ENCODE measurements around the gene PHYKPL. TPM values are rescaled to one million over a fixed set of nuclear protein-coding genes. Genes with fewer than 3 reads are reported as not detected.

Gene PHYKPL
- total RNA-seq, 1 experiment from 2014 or later: 41.7 TPM

DNA sequence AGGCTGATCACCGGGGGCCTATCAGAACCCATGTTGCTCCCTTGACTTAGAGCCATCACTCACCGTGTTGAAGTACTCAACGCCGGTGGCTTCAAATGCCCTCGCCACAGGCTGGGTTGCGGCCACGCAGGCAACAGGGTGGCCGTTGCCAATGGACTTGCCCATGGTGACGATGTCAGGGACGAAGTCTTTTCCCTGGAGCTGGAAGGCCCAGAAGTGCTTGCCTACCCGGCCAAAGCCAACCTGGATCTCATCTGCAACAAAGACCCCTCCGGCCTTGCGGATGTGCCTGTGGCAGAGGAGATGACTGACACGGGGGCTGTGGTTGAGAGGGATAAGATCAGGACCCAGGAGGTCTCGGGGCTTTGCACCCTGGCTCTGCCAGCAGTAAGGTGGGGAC lies 10.3 kb downstream of the PHYKPL start:
- peaks cover 3% of the 10 kb centered on the region for H3K9me3 Mint-ChIP-seq
- H3K27ac Mint-ChIP-seq: no peak overlapping the region
- ATAC-seq: no peak
- peaks cover 18% of the 10 kb centered on the region for H3K4me1 Mint-ChIP-seq
- no peak overlapping the region for H3K4me3 Mint-ChIP-seq
- H3K27me3 Mint-ChIP-seq (ENCODE audit: low read depth): 0 out of 2 replicates have a peak, but pooled peaks cover 2% of the 10 kb centered on the region
- peaks cover 41% of the 10 kb centered on the region for H3K36me3 Mint-ChIP-seq
- ChIA-PET CTCF (no interaction called here), POLR2A (no interaction called here)
- DNase-seq (ENCODE audit: low spot score): no peak
- TF ChIP-seq TCF7 (CRISPR knock-in tag; IDR thresholded peaks at IDR 0.05; ENCODE audit: low read depth): no peak
- TF ChIP-seq SOX15 (CRISPR knock-in tag; IDR thresholded peaks at IDR 0.05): no peak
- TF ChIP-seq JAZF1 (CRISPR knock-in tag; IDR thresholded peaks at IDR 0.05): no peak
- TF ChIP-seq, protein P1, sequence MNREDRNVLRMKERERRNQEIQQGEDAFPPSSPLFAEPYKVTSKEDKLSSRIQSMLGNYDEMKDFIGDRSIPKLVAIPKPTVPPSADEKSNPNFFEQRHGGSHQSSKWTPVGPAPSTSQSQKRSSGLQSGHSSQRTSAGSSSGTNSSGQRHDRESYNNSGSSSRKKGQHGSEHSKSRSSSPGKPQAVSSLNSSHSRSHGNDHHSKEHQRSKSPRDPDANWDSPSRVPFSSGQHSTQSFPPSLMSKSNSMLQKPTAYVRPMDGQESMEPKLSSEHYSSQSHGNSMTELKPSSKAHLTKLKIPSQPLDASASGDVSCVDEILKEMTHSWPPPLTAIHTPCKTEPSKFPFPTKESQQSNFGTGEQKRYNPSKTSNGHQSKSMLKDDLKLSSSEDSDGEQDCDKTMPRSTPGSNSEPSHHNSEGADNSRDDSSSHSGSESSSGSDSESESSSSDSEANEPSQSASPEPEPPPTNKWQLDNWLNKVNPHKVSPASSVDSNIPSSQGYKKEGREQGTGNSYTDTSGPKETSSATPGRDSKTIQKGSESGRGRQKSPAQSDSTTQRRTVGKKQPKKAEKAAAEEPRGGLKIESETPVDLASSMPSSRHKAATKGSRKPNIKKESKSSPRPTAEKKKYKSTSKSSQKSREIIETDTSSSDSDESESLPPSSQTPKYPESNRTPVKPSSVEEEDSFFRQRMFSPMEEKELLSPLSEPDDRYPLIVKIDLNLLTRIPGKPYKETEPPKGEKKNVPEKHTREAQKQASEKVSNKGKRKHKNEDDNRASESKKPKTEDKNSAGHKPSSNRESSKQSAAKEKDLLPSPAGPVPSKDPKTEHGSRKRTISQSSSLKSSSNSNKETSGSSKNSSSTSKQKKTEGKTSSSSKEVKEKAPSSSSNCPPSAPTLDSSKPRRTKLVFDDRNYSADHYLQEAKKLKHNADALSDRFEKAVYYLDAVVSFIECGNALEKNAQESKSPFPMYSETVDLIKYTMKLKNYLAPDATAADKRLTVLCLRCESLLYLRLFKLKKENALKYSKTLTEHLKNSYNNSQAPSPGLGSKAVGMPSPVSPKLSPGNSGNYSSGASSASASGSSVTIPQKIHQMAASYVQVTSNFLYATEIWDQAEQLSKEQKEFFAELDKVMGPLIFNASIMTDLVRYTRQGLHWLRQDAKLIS (CRISPR knock-in tag; IDR thresholded peaks at IDR 0.05; ENCODE audit: borderline replicate concordance): no peak
- no peak for TF ChIP-seq NR1H2 (CRISPR knock-in tag; IDR thresholded peaks at IDR 0.05)
- TF ChIP-seq ELF4 (CRISPR knock-in tag; IDR thresholded peaks at IDR 0.05; ENCODE audit: low read depth): no peak
- TF ChIP-seq, protein P2, sequence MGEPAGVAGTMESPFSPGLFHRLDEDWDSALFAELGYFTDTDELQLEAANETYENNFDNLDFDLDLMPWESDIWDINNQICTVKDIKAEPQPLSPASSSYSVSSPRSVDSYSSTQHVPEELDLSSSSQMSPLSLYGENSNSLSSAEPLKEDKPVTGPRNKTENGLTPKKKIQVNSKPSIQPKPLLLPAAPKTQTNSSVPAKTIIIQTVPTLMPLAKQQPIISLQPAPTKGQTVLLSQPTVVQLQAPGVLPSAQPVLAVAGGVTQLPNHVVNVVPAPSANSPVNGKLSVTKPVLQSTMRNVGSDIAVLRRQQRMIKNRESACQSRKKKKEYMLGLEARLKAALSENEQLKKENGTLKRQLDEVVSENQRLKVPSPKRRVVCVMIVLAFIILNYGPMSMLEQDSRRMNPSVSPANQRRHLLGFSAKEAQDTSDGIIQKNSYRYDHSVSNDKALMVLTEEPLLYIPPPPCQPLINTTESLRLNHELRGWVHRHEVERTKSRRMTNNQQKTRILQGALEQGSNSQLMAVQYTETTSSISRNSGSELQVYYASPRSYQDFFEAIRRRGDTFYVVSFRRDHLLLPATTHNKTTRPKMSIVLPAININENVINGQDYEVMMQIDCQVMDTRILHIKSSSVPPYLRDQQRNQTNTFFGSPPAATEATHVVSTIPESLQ (CRISPR knock-in tag; IDR thresholded peaks at IDR 0.05): no peak
- no peak for TF ChIP-seq MXD4 (CRISPR knock-in tag; IDR thresholded peaks at IDR 0.05; ENCODE audit: borderline replicate concordance)

DNA sequence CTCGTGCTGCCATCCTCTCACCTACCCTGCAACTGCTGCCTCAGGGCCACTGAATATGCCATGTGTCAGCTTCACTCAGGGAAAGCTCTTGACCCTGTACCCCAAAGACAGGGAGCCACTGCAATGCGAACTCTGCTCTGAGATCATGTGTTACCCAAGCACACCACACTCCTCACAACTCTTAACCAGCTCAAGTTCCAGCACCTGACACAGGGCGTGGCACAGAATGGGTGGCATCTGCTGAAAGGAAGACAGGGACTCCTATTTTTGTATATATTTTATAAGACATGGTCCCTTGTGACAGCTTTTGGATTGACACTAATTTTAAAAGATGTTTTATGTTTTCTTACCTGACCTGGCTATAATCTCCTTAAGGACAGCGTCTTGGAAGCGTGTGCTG lies 10.7 kb downstream of the PHYKPL start:
- H3K9me3 Mint-ChIP-seq: no peaks in the 10 kb centered on the region; the same call in 1 of the 2 replicates
- H3K27me3 Mint-ChIP-seq (ENCODE audit: low read depth): 0 out of 2 replicates have a peak, but pooled peaks cover 2% of the 10 kb centered on the region
- DNase-seq (ENCODE audit: low spot score): no peak
- CTCF ChIA-PET: no interaction called here
- H3K4me1 Mint-ChIP-seq: peaks cover 18% of the 10 kb centered on the region
- H3K4me3 Mint-ChIP-seq: no peak overlapping the region
- H3K27ac Mint-ChIP-seq: no peak overlapping the region
- POLR2A ChIA-PET: no interaction called here
- no peak for ATAC-seq
- TF ChIP-seq, protein P3, sequence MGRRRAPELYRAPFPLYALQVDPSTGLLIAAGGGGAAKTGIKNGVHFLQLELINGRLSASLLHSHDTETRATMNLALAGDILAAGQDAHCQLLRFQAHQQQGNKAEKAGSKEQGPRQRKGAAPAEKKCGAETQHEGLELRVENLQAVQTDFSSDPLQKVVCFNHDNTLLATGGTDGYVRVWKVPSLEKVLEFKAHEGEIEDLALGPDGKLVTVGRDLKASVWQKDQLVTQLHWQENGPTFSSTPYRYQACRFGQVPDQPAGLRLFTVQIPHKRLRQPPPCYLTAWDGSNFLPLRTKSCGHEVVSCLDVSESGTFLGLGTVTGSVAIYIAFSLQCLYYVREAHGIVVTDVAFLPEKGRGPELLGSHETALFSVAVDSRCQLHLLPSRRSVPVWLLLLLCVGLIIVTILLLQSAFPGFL (CRISPR knock-in tag; IDR thresholded peaks at IDR 0.05; ENCODE audit: borderline replicate concordance): no peak
- TF ChIP-seq, protein P4, sequence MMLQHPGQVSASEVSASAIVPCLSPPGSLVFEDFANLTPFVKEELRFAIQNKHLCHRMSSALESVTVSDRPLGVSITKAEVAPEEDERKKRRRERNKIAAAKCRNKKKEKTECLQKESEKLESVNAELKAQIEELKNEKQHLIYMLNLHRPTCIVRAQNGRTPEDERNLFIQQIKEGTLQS (CRISPR knock-in tag; conservative IDR thresholded peaks at IDR 0.05): no peak
- TF ChIP-seq NFATC4 (CRISPR knock-in tag; IDR thresholded peaks at IDR 0.05) (no peak), MYBL2 (CRISPR knock-in tag; IDR thresholded peaks at IDR 0.05) (no peak)
- TF ChIP-seq, protein P5, sequence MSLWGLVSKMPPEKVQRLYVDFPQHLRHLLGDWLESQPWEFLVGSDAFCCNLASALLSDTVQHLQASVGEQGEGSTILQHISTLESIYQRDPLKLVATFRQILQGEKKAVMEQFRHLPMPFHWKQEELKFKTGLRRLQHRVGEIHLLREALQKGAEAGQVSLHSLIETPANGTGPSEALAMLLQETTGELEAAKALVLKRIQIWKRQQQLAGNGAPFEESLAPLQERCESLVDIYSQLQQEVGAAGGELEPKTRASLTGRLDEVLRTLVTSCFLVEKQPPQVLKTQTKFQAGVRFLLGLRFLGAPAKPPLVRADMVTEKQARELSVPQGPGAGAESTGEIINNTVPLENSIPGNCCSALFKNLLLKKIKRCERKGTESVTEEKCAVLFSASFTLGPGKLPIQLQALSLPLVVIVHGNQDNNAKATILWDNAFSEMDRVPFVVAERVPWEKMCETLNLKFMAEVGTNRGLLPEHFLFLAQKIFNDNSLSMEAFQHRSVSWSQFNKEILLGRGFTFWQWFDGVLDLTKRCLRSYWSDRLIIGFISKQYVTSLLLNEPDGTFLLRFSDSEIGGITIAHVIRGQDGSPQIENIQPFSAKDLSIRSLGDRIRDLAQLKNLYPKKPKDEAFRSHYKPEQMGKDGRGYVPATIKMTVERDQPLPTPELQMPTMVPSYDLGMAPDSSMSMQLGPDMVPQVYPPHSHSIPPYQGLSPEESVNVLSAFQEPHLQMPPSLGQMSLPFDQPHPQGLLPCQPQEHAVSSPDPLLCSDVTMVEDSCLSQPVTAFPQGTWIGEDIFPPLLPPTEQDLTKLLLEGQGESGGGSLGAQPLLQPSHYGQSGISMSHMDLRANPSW (CRISPR knock-in tag; conservative IDR thresholded peaks at IDR 0.05; ENCODE audit: low read depth): no peak
- peaks cover 37% of the 10 kb centered on the region for H3K36me3 Mint-ChIP-seq

All from WTC11 (cell line).